ENCODE measurements around the gene ANKHD1.
A peak's percentile ranks its signal among the peaks of the same experiment; 100 is the strongest.

The ANKHD1 gene

GRCh38 chr5:140360681-140361479 lies 40.8 kb upstream of the ANKHD1 start:
- no peak overlapping the region for H3K4me3 ChIP-seq (ENCODE audit: low read length)
- no peak for DNase-seq (ENCODE audit: low read depth)
- TF ChIP-seq CTCF (conservative IDR thresholded peaks at IDR 0.05; ENCODE audit: low read length) = no peak

GRCh38 chr5:140361901-140362300 lies 39.7 kb upstream of the ANKHD1 start:
- H3K4me3 ChIP-seq (ENCODE audit: low read length) = no peak overlapping the region
- TF ChIP-seq CTCF (conservative IDR thresholded peaks at IDR 0.05; ENCODE audit: low read length) = no peak
- no peak for DNase-seq (ENCODE audit: low read depth)

GRCh38 chr5:140362311-140362710 lies 39.3 kb upstream of the ANKHD1 start:
- TF ChIP-seq CTCF (conservative IDR thresholded peaks at IDR 0.05; ENCODE audit: low read length) = no peak
- no peak for DNase-seq (ENCODE audit: low read depth)
- H3K4me3 ChIP-seq (ENCODE audit: low read length) = no peak overlapping the region

- DNase-seq (ENCODE audit: low read depth) = peak; percentile 43
- peak overlapping the region; percentile 47 for H3K4me3 ChIP-seq (ENCODE audit: low read length)
- TF ChIP-seq CTCF (conservative IDR thresholded peaks at IDR 0.05; ENCODE audit: low read length) = peak; percentile 81
Observed at GRCh38 chr5:140362875-140363630, 38.6 kb upstream of the ANKHD1 start.

DNA sequence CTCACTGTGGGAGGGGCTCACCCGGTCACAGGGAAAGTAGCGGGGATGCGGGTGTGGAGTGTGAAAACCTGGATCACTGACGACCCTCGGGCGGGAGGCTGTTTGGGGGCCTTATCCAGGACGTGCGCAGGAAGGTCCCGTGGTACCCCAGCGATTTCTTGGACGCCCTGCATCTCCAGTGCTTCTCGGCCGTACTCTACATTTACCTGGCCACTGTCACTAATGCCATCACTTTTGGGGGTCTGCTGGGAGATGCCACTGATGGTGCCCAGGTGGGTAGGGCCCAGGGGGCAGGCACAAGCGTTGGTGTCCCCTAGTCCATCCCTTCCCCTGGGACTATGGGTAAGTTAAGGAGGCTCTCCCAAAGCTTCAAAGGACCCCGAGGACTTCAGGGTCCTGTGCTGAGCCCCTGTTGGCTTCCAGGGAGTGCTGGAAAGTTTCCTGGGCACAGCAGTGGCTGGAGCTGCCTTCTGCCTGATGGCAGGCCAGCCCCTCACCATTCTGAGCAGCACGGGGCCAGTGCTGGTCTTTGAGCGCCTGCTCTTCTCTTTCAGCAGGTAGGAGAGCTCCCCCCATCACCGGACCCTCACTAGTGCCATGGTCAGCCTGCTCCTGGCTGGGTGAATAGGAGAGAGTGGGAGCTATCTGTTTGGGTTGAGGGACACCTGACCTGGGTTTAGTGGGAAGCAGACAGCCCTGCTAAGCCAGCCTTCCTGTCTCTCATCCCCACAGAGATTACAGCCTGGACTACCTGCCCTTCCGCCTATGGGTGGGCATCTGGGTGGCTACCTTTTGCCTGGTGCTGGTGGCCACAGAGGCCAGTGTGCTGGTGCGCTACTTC lies 37.8 kb upstream of the ANKHD1 start:
- no peak for TF ChIP-seq CTCF (conservative IDR thresholded peaks at IDR 0.05; ENCODE audit: low read length)
- no peak overlapping the region; the same call in 1 of the 2 replicates for H3K4me3 ChIP-seq (ENCODE audit: low read length)
- DNase-seq (ENCODE audit: low read depth) = no peak

DNA sequence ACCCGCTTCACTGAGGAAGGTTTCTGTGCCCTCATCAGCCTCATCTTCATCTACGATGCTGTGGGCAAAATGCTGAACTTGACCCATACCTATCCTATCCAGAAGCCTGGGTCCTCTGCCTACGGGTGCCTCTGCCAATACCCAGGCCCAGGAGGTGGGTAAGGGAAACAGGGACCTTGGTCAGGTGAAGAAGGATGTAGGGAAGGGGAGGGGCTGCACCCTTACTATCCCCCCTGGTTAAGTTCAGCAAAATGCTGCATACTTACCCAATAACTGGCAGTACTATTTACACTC lies 37.2 kb upstream of the ANKHD1 start:
- TF ChIP-seq CTCF (conservative IDR thresholded peaks at IDR 0.05; ENCODE audit: low read length) = no peak
- no peak overlapping the region for H3K4me3 ChIP-seq (ENCODE audit: low read length)
- DNase-seq (ENCODE audit: low read depth) = no peak

Measured in AG10803 (cell line).